Lung (tissue), 12 donors: ENCODE measurements around the gene PSME3IP1. TPM values are rescaled to one million over a fixed set of nuclear protein-coding genes. Genes with fewer than 3 reads are reported as not detected.

Source experiments
- ATAC-seq: fragments of 200-7000 bp; cut with Tn5 transposase; one replicate; pipeline ENCODE4 v1.9.1; 2020; ENCODE audit warnings: moderate number of reproducible peaks; ENCODE audit not compliant: insufficient read depth, low FRiP score
- DNase-seq, 3 donors: peaks; one replicate each; pipeline ENCODE4 v3.0.0-alpha.2; 2013 to 2017
- H3K27ac ChIP-seq, 2 donors: one replicate each; pipeline ENCODE4 v1.5.1; 2013; ENCODE audit warnings: mild to moderate bottlenecking in 2 of 2, moderate library complexity in 2 of 2, control low read depth in 1 of 2, inconsistent platforms in 1 of 2, low read depth in 1 of 2, low read length in 1 of 2
- H3K27me3 ChIP-seq, 3 donors: one replicate each; pipeline ENCODE4 v1.5.1; 2013; ENCODE audit warnings: low read length in 2 of 3; ENCODE audit not compliant: control insufficient read depth in 3 of 3, insufficient read depth in 3 of 3
- H3K36me3 ChIP-seq, 4 donors: one replicate each; pipeline ENCODE4 v1.5.1; 2013; ENCODE audit warnings: low read length in 4 of 4, mild to moderate bottlenecking in 1 of 4, moderate library complexity in 1 of 4; ENCODE audit not compliant: control insufficient read depth in 4 of 4, insufficient read depth in 4 of 4
- H3K4me1 ChIP-seq, 5 donors: one replicate each; pipeline ENCODE4 v1.5.1; 2013; ENCODE audit warnings: low read length in 5 of 5, mild to moderate bottlenecking in 2 of 5, moderate library complexity in 1 of 5; ENCODE audit not compliant: control insufficient read depth in 5 of 5, insufficient read depth in 5 of 5
- H3K4me3 ChIP-seq: one replicate; pipeline ENCODE4 v1.5.1; 2013; ENCODE audit warnings: mild to moderate bottlenecking, control low read depth, moderate library complexity
- H3K9ac ChIP-seq, 2 donors: one replicate each; pipeline ENCODE4 v1.5.1; 2013; ENCODE audit warnings: low read length in 2 of 2, control low read depth in 1 of 2; ENCODE audit not compliant: insufficient read depth in 1 of 2
- H3K9me3 ChIP-seq, 4 donors: one replicate each; pipeline ENCODE4 v1.5.1; 2013; ENCODE audit warnings: low read length in 3 of 4, mild to moderate bottlenecking in 1 of 4, moderate library complexity in 1 of 4; ENCODE audit not compliant: control insufficient read depth in 4 of 4, insufficient read depth in 3 of 4
- CTCF ChIP-seq: IDR thresholded peaks from 2 replicates; pipeline ENCODE4 v1.5.1; 2012; ENCODE audit warnings: mild to moderate bottlenecking; ENCODE audit errors: control extremely low read depth, extremely low read depth
- WGBS, 2 donors: extraction: QIAGEN DNeasy Blood & Tissue Kit; methylation state at CpG; one replicate each; pipeline ENCODE4 v1.1.7; 2013; 5-methylcytosine and 5-hydroxymethylcytosine counted together
- polyA plus RNA-seq, 2 donors: library from polyadenylated mRNA; stranded (reverse); fragments of 200-250 nt; gene quantifications; one replicate each; pipeline ENCODE4 v1.2.1, GENCODE V29; 2013
- total RNA-seq, 2 donors: library from RNA; depleted of rRNA in 1 of 2; stranded (reverse); fragments of >200 nt in 1 of 2; gene quantifications; one replicate each; pipeline ENCODE4 v1.2.1, GENCODE V29; 2014 to 2021
- donor health status: control.
- donor health status: control.
- donor health status: Bipolar disorder and iron deficiency.
- donor health status: healthy.
- donor health status: DM: yes; HTN: yes; CAD: no.

Gene PSME3IP1
- total and polyA plus RNA-seq, 4 donors = 59.3 to 83.1 (median 63.1) TPM

GRCh38 chr16:57192720-57193486 is 7.1 kb upstream of the PSME3IP1 start:
- no peak overlapping the region for H3K9ac ChIP-seq

GRCh38 chr16:57192146-57192545 is 6.3 kb upstream of the PSME3IP1 start:
- Histone ChIP-seq H3K9ac (no peak overlapping the region), H3K4me3 (no peak overlapping the region), H3K27ac (no peak overlapping the region), H3K9me3 (no peaks in the 10 kb centered on the region), H3K36me3 (peaks cover 0 to 2% (median 0%) of the 10 kb centered on the region in 4 donors), H3K27me3 (no peaks in the 10 kb centered on the region), H3K4me1 (peaks cover 5 to 18% (median 7%) of the 10 kb centered on the region in 5 donors)
- TF ChIP-seq CTCF = no peak
- no peak for ATAC-seq
- WGBS, 2 donors = 55 to 74% methylated on average over 3 of the region's 3 CpGs
- DNase-seq = no peak

More at GRCh38 chr16:57192720-57193486, 7.1 kb upstream of the PSME3IP1 start:
- H3K4me3 ChIP-seq = no peak overlapping the region
- no peaks in the 10 kb centered on the region for H3K9me3 ChIP-seq
- 73 to 88% methylated on average over 7 of the region's 7 CpGs for WGBS, 2 donors
- no peaks in the 10 kb centered on the region for H3K27me3 ChIP-seq
- ATAC-seq = no peak
- H3K36me3 ChIP-seq = peaks cover 0 to 4% (median 0%) of the 10 kb centered on the region in 4 donors
- H3K27ac ChIP-seq = no peak overlapping the region
- no peak for TF ChIP-seq CTCF
- DNase-seq = no peak
- peaks cover 2 to 14% (median 5%) of the 10 kb centered on the region in 5 donors for H3K4me1 ChIP-seq

- Histone ChIP-seq H3K4me3 (no peak overlapping the region), H3K4me1 (peaks cover 5 to 15% (median 7%) of the 10 kb centered on the region in 5 donors), H3K27me3 (no peaks in the 10 kb centered on the region), H3K9ac (no peak overlapping the region), H3K9me3 (no peaks in the 10 kb centered on the region), H3K27ac (no peak overlapping the region), H3K36me3 (peaks cover 0 to 4% (median 1%) of the 10 kb centered on the region in 4 donors)
- DNase-seq (peak in 1 of 3 donors; percentile 11), ATAC-seq (no peak)
- WGBS, 2 donors = 66 to 83% methylated on average over 3 of the region's 3 CpGs
- no peak for TF ChIP-seq CTCF
Measured at GRCh38 chr16:57191056-57191571, 5.3 kb upstream of the PSME3IP1 start.
